SK-N-SH (cell line): ENCODE data around the gene RFX2. TPM values are rescaled to one million over a fixed set of nuclear protein-coding genes. Genes with fewer than 3 reads are reported as not detected.

Experiments used
- CTCF ChIA-PET: fragments of 300-600, 350-600 bp; formaldehyde crosslinking; extraction: SDS; loops from one replicate; lab custom pipeline; 2021; lab: Yijun Ruan, JAX
- POLR2A ChIA-PET: fragments of 350-600 bp; sonication (Branson Sonifier 250); formaldehyde crosslinking; extraction: SDS; loops from one replicate; lab custom pipeline; 2020; ENCODE audit warnings: antibody characterized with exemption, inconsistent platforms; lab: Yijun Ruan, JAX
- DNase-seq: peaks from one replicate; pipeline ENCODE4 v3.0.0; 2012
- H2AFZ ChIP-seq: fragments of 200-600 bp; sonication (generic); 2 replicates; pipeline ENCODE4 v1.8.1; 2016; ENCODE audit warnings: antibody characterized with exemption, mild to moderate bottlenecking, low read depth
- H3F3A ChIP-seq: fragments of 200-600 bp; sonication (generic); replicated peaks from 2 replicates; pipeline ENCODE3; 2016; ENCODE audit warnings: antibody characterized with exemption, mild to moderate bottlenecking; ENCODE audit not compliant: insufficient read depth
- H3K27ac ChIP-seq, 2 experiments: fragments of 200-500 bp in 1 of 2; fragments of 200-600 bp in 1 of 2; sonication (Bioruptor generic) in 1 of 2; sonication (generic), shearing (Covaris generic) in 1 of 2; 2 replicates each; pipeline versions ENCODE4 v1.5.1 to v1.6.1; 2014 to 2016; ENCODE audit warnings: low read depth in 2 of 2, inconsistent platforms in 1 of 2, low read length in 1 of 2, mild to moderate bottlenecking in 1 of 2, mixed read lengths in 1 of 2
- H3K27me3 ChIP-seq: fragments of 200-600 bp; sonication (generic), shearing (Covaris generic); 2 replicates; pipeline ENCODE4 v1.6.1; 2016; ENCODE audit warnings: mixed run types; ENCODE audit not compliant: insufficient read depth
- H3K36me3 ChIP-seq, 2 experiments: fragments of 200-500 bp in 1 of 2; fragments of 200-600 bp in 1 of 2; sonication (Bioruptor generic) in 1 of 2; sonication (generic) in 1 of 2; replicated peaks in 1 of 2; 2 replicates each; pipeline versions ENCODE3 to v1.5.1; 2014 to 2016; ENCODE audit warnings: low read length in 1 of 2, mild to moderate bottlenecking in 1 of 2; ENCODE audit not compliant: insufficient read depth in 2 of 2, control insufficient read depth in 1 of 2
- H3K4me1 ChIP-seq, 2 experiments: fragments of 200-500 bp in 1 of 2; fragments of 200-600 bp in 1 of 2; sonication (Bioruptor generic) in 1 of 2; sonication (generic), shearing (Covaris generic) in 1 of 2; 2 replicates each; pipeline versions ENCODE4 v1.5.1 to v1.6.1; 2014 to 2016; ENCODE audit warnings: low read depth in 1 of 2, low read length in 1 of 2, mixed run types in 1 of 2; ENCODE audit not compliant: insufficient read depth in 2 of 2, control insufficient read depth in 1 of 2
- H3K4me2 ChIP-seq: fragments of 200-600 bp; sonication (generic), shearing (Covaris generic); 2 replicates; pipeline ENCODE4 v1.6.1; 2017; ENCODE audit warnings: mixed run types
- H3K4me3 ChIP-seq, 2 experiments: fragments of 200-500 bp in 1 of 2; fragments of 200-600 bp in 1 of 2; sonication (Bioruptor generic) in 1 of 2; sonication (generic), shearing (Covaris generic) in 1 of 2; 2 replicates each; pipeline versions ENCODE4 v1.5.1 to v1.8.1; 2014 to 2016; ENCODE audit warnings: low read depth in 2 of 2, inconsistent platforms in 1 of 2, low read length in 1 of 2, mild to moderate bottlenecking in 1 of 2, mixed read lengths in 1 of 2, moderate library complexity in 1 of 2
- H3K79me2 ChIP-seq: fragments of 200-600 bp; sonication (generic); 2 replicates; pipeline ENCODE4 v1.8.1; 2017; ENCODE audit warnings: mild to moderate bottlenecking; ENCODE audit not compliant: insufficient read depth
- H3K9ac ChIP-seq: fragments of 200-600 bp; sonication (generic); 2 replicates; pipeline ENCODE4 v1.6.1; 2017; ENCODE audit warnings: mixed run types
- H3K9me2 ChIP-seq: fragments of 200-600 bp; sonication (generic); 2 replicates; pipeline ENCODE4 v1.6.1; 2017; ENCODE audit warnings: mixed run types
- H3K9me3 ChIP-seq: fragments of 200-600 bp; sonication (generic); 2 replicates; pipeline ENCODE4 v1.6.1; 2017; ENCODE audit warnings: mixed run types, mild to moderate bottlenecking, moderate library complexity
- H4K20me1 ChIP-seq: fragments of 200-600 bp; sonication (generic); 2 replicates; pipeline ENCODE4 v1.6.1; 2017; ENCODE audit warnings: mild to moderate bottlenecking, mixed run types; ENCODE audit not compliant: insufficient read depth
- FOXJ3 ChIP-seq: sonication (generic); formaldehyde crosslinking; IDR thresholded peaks from 2 replicates; pipeline ENCODE4 v1.5.1; 2020; ENCODE audit warnings: mild to moderate bottlenecking, missing genetic modification reagents
- JUND ChIP-seq: IDR thresholded peaks from 2 replicates; pipeline ENCODE4 v1.4.0; 2012
- NFIC ChIP-seq: IDR thresholded peaks from 2 replicates; pipeline ENCODE4 v1.4.0; 2012; ENCODE audit warnings: borderline replicate concordance
- NRF1 ChIP-seq: IDR thresholded peaks from 2 replicates; pipeline ENCODE4 v1.6.1; 2012; ENCODE audit warnings: low read depth, mild to moderate bottlenecking, low read length
- POLR2AphosphoS5 ChIP-seq: IDR thresholded peaks from 2 replicates; pipeline ENCODE4 v1.6.1; 2012; ENCODE audit warnings: low read depth, low read length
- SMC3 ChIP-seq: IDR thresholded peaks from 2 replicates; pipeline ENCODE4 v1.6.1; 2012; ENCODE audit warnings: low read depth, low read length, improper control_type of control experiment
- TAF1 ChIP-seq: IDR thresholded peaks from 2 replicates; pipeline ENCODE4 v1.6.1; 2012; ENCODE audit warnings: low read depth, mild to moderate bottlenecking, low read length, moderate library complexity, borderline replicate concordance
- TCF12 ChIP-seq: IDR thresholded peaks from 2 replicates; pipeline ENCODE4 v1.4.0; 2012
- YY1 ChIP-seq: IDR thresholded peaks from 2 replicates; pipeline ENCODE4 v1.4.0; 2012; ENCODE audit warnings: low read depth, mild to moderate bottlenecking
- WGBS: methylation state at CpG from one replicate; pipeline ENCODE4 v1.1.6; 2017; ENCODE audit warnings: low lambda C conversion rate; 5-methylcytosine and 5-hydroxymethylcytosine counted together
- polyA plus RNA-seq, 3 experiments: library from polyadenylated mRNA; depleted of rRNA; stranded (reverse); fragments of >200 nt; gene quantifications; 2 replicates each; pipeline ENCODE4 v1.2.3, GENCODE V29; 2012
- TF ChIP-seq, protein P1 (sequence below): fragments of 150-350 bp; IDR thresholded peaks from 2 replicates; pipeline ENCODE4 v1.6.1; 2017; ENCODE audit warnings: antibody characterized with exemption, low read length, low read depth, borderline replicate concordance
- TF ChIP-seq, protein P2 (sequence below): IDR thresholded peaks from 2 replicates; pipeline ENCODE4 v1.4.0; 2012; ENCODE audit warnings: low read depth
- TF ChIP-seq, protein P3 (sequence below): fragments of 150-350 bp; IDR thresholded peaks from 2 replicates; pipeline ENCODE4 v1.6.1; 2016; ENCODE audit warnings: mild to moderate bottlenecking, low read depth, low read length
- TF ChIP-seq, protein P4 (sequence below): IDR thresholded peaks from 2 replicates; pipeline ENCODE4 v1.6.1; 2012; ENCODE audit warnings: mild to moderate bottlenecking, low read depth, low read length, moderate library complexity

RFX2 gene
- polyA plus RNA-seq, 1 of the 3 experiments (the other 2 are of a cell fraction): 12.6 TPM

DNA sequence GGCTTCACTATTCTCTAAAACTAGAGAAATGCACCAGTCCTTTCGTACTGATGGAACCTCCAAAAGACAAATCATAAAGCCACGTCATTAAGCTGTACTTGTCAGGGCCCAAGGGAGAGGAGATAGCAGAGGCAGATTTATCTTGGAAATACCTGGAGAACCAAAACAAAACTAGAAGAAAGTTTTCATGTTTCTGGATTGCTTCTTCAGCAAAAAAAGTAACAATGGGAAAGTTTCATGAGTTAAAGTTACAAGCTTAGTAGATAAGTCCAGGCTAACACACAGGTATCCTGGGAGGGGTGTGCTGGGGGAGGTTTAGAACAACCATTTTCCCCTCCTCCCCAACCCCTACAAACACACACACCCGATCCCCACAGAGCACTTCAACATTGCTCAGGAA, 154.0 kb downstream of the RFX2 start:
- Histone ChIP-seq H3K9me3 (no peaks in the 10 kb centered on the region), H3K27me3 (no peaks in the 10 kb centered on the region), H3K36me3 (no peaks in the 10 kb centered on the region), H3K9ac (no peak overlapping the region), H3K27ac (no peak overlapping the region; a peak in 1 of 4 replicates), H3K4me2 (no peak overlapping the region), H3K4me1 (peaks cover 31 to 90% of the 10 kb centered on the region in 2 experiments)
- WGBS: 90% methylated on average over 3 of the region's 3 CpGs
- CTCF ChIA-PET: interaction anchor here (1.0 to 5.3 kb wide), 5 partner anchors 11 to 163 kb away, joined by 3 to 34 read pairs (median 7); no protein-coding TSS in a partner anchor
- POLR2A ChIA-PET: no interaction called here
- TF ChIP-seq TAF1 (no peak), NRF1 (no peak), POLR2AphosphoS5 (no peak), NFIC (no peak), FOXJ3 (CRISPR knock-in tag) (no peak), YY1 (no peak), JUND (no peak), SMC3 (no peak), TCF12 (no peak)
- TF ChIP-seq, protein P1, sequence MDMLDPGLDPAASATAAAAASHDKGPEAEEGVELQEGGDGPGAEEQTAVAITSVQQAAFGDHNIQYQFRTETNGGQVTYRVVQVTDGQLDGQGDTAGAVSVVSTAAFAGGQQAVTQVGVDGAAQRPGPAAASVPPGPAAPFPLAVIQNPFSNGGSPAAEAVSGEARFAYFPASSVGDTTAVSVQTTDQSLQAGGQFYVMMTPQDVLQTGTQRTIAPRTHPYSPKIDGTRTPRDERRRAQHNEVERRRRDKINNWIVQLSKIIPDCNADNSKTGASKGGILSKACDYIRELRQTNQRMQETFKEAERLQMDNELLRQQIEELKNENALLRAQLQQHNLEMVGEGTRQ: no peak
- TF ChIP-seq, protein P2, sequence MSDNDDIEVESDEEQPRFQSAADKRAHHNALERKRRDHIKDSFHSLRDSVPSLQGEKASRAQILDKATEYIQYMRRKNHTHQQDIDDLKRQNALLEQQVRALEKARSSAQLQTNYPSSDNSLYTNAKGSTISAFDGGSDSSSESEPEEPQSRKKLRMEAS: no peak
- TF ChIP-seq, protein P3, sequence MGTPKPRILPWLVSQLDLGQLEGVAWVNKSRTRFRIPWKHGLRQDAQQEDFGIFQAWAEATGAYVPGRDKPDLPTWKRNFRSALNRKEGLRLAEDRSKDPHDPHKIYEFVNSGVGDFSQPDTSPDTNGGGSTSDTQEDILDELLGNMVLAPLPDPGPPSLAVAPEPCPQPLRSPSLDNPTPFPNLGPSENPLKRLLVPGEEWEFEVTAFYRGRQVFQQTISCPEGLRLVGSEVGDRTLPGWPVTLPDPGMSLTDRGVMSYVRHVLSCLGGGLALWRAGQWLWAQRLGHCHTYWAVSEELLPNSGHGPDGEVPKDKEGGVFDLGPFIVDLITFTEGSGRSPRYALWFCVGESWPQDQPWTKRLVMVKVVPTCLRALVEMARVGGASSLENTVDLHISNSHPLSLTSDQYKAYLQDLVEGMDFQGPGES: no peak
- TF ChIP-seq, protein P4, sequence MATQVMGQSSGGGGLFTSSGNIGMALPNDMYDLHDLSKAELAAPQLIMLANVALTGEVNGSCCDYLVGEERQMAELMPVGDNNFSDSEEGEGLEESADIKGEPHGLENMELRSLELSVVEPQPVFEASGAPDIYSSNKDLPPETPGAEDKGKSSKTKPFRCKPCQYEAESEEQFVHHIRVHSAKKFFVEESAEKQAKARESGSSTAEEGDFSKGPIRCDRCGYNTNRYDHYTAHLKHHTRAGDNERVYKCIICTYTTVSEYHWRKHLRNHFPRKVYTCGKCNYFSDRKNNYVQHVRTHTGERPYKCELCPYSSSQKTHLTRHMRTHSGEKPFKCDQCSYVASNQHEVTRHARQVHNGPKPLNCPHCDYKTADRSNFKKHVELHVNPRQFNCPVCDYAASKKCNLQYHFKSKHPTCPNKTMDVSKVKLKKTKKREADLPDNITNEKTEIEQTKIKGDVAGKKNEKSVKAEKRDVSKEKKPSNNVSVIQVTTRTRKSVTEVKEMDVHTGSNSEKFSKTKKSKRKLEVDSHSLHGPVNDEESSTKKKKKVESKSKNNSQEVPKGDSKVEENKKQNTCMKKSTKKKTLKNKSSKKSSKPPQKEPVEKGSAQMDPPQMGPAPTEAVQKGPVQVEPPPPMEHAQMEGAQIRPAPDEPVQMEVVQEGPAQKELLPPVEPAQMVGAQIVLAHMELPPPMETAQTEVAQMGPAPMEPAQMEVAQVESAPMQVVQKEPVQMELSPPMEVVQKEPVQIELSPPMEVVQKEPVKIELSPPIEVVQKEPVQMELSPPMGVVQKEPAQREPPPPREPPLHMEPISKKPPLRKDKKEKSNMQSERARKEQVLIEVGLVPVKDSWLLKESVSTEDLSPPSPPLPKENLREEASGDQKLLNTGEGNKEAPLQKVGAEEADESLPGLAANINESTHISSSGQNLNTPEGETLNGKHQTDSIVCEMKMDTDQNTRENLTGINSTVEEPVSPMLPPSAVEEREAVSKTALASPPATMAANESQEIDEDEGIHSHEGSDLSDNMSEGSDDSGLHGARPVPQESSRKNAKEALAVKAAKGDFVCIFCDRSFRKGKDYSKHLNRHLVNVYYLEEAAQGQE: no peak
- TF ChIP-seq, all 33 proteins: peak for 0
- no peak overlapping the region for H3K4me3 ChIP-seq
- no peaks in the 10 kb centered on the region for H3F3A ChIP-seq
- peaks cover 99% of the 10 kb centered on the region for H3K79me2 ChIP-seq
- peaks cover 98% of the 10 kb centered on the region for H4K20me1 ChIP-seq
- no peak overlapping the region for H2AFZ ChIP-seq
- no peaks in the 10 kb centered on the region for H3K9me2 ChIP-seq
- no peak for DNase-seq
